ENCODE measurements around the gene RNPEPL1. TPM values are rescaled to one million over a fixed set of nuclear protein-coding genes. Genes with fewer than 3 reads are reported as not detected.

RNPEPL1 gene
- polyA plus RNA-seq, 1 donor: 61.8 TPM

GRCh38 chr2:240597419-240598181, 29.3 kb downstream of the RNPEPL1 start:
- WGBS (ENCODE audit: insufficient coverage, low lambda C conversion rate): no CpG with 5 or more reads among the region's 22 CpGs
- no peak for DNase-seq
- H3K27me3 ChIP-seq (ENCODE audit: control insufficient read depth, insufficient read depth, low read length): no peaks in the 10 kb centered on the region
- peaks cover 54% of the 10 kb centered on the region for H3K36me3 ChIP-seq (ENCODE audit: control insufficient read depth, insufficient read depth, low read length)
- H3K4me1 ChIP-seq (ENCODE audit: control insufficient read depth, insufficient read depth, low read length): no peaks in the 10 kb centered on the region
- H3K4me3 ChIP-seq (ENCODE audit: low read length): no peak overlapping the region
- no peak overlapping the region for H3K27ac ChIP-seq (ENCODE audit: low read length)
- no peaks in the 10 kb centered on the region for H3K9me3 ChIP-seq (ENCODE audit: control insufficient read depth, low read depth, low read length)

- no peak overlapping the region for H3K4me3 ChIP-seq (ENCODE audit: low read length)
- H3K9me3 ChIP-seq (ENCODE audit: control insufficient read depth, low read depth, low read length): no peaks in the 10 kb centered on the region
- no peaks in the 10 kb centered on the region for H3K27me3 ChIP-seq (ENCODE audit: control insufficient read depth, insufficient read depth, low read length)
- peaks cover 53% of the 10 kb centered on the region for H3K36me3 ChIP-seq (ENCODE audit: control insufficient read depth, insufficient read depth, low read length)
- WGBS (ENCODE audit: insufficient coverage, low lambda C conversion rate): no CpG with 5 or more reads among the region's 17 CpGs
- H3K4me1 ChIP-seq (ENCODE audit: control insufficient read depth, insufficient read depth, low read length): peaks cover 7% of the 10 kb centered on the region
- H3K27ac ChIP-seq (ENCODE audit: low read length): no peak overlapping the region
- DNase-seq: no peak
Measured at GRCh38 chr2:240598311-240598911, 30.1 kb downstream of the RNPEPL1 start.

GRCh38 chr2:240599141-240599583, 30.9 kb downstream of the RNPEPL1 start:
- Histone ChIP-seq H3K27me3 (ENCODE audit: control insufficient read depth, insufficient read depth, low read length) (no peaks in the 10 kb centered on the region), H3K9me3 (ENCODE audit: control insufficient read depth, low read depth, low read length) (no peaks in the 10 kb centered on the region), H3K36me3 (ENCODE audit: control insufficient read depth, insufficient read depth, low read length) (peaks cover 49% of the 10 kb centered on the region), H3K4me3 (ENCODE audit: low read length) (no peak overlapping the region), H3K27ac (ENCODE audit: low read length) (no peak overlapping the region), H3K4me1 (ENCODE audit: control insufficient read depth, insufficient read depth, low read length) (peaks cover 14% of the 10 kb centered on the region)
- DNase-seq: no peak
- WGBS (ENCODE audit: insufficient coverage, low lambda C conversion rate): no CpG with 5 or more reads among the region's 11 CpGs

- H3K4me1 ChIP-seq (ENCODE audit: control insufficient read depth, insufficient read depth, low read length): peaks cover 24% of the 10 kb centered on the region
- peaks cover 43% of the 10 kb centered on the region for H3K36me3 ChIP-seq (ENCODE audit: control insufficient read depth, insufficient read depth, low read length)
- H3K27ac ChIP-seq (ENCODE audit: low read length): no peak overlapping the region
- no CpG with 5 or more reads among the region's 16 CpGs for WGBS (ENCODE audit: insufficient coverage, low lambda C conversion rate)
- no peak overlapping the region for H3K4me3 ChIP-seq (ENCODE audit: low read length)
- DNase-seq: no peak
- H3K9me3 ChIP-seq (ENCODE audit: control insufficient read depth, low read depth, low read length): no peaks in the 10 kb centered on the region
- H3K27me3 ChIP-seq (ENCODE audit: control insufficient read depth, insufficient read depth, low read length): no peaks in the 10 kb centered on the region
Measured at GRCh38 chr2:240600451-240600961, 32.2 kb downstream of the RNPEPL1 start.

GRCh38 chr2:240601061-240601830, 33.0 kb downstream of the RNPEPL1 start:
- DNase-seq: no peak

GRCh38 chr2:240601831-240602160, 33.5 kb downstream of the RNPEPL1 start:
- Histone ChIP-seq H3K4me1 (ENCODE audit: control insufficient read depth, insufficient read depth, low read length) (peaks cover 24% of the 10 kb centered on the region), H3K27me3 (ENCODE audit: control insufficient read depth, insufficient read depth, low read length) (no peaks in the 10 kb centered on the region), H3K4me3 (ENCODE audit: low read length) (no peak overlapping the region), H3K36me3 (ENCODE audit: control insufficient read depth, insufficient read depth, low read length) (peaks cover 34% of the 10 kb centered on the region), H3K9me3 (ENCODE audit: control insufficient read depth, low read depth, low read length) (no peaks in the 10 kb centered on the region), H3K27ac (ENCODE audit: low read length) (no peak overlapping the region)
- no CpG with 5 or more reads among the region's 11 CpGs for WGBS (ENCODE audit: insufficient coverage, low lambda C conversion rate)
- DNase-seq: no peak

More at GRCh38 chr2:240601061-240601830, 33.0 kb downstream of the RNPEPL1 start:
- H3K9me3 ChIP-seq (ENCODE audit: control insufficient read depth, low read depth, low read length): no peaks in the 10 kb centered on the region
- no peak overlapping the region for H3K4me3 ChIP-seq (ENCODE audit: low read length)
- no CpG with 5 or more reads among the region's 20 CpGs for WGBS (ENCODE audit: insufficient coverage, low lambda C conversion rate)
- no peak overlapping the region for H3K27ac ChIP-seq (ENCODE audit: low read length)
- peaks cover 36% of the 10 kb centered on the region for H3K36me3 ChIP-seq (ENCODE audit: control insufficient read depth, insufficient read depth, low read length)
- no peaks in the 10 kb centered on the region for H3K27me3 ChIP-seq (ENCODE audit: control insufficient read depth, insufficient read depth, low read length)
- peaks cover 24% of the 10 kb centered on the region for H3K4me1 ChIP-seq (ENCODE audit: control insufficient read depth, insufficient read depth, low read length)

- Histone ChIP-seq H3K4me3 (ENCODE audit: low read length) (no peak overlapping the region), H3K27ac (ENCODE audit: low read length) (no peak overlapping the region), H3K9me3 (ENCODE audit: control insufficient read depth, low read depth, low read length) (no peaks in the 10 kb centered on the region), H3K4me1 (ENCODE audit: control insufficient read depth, insufficient read depth, low read length) (peaks cover 24% of the 10 kb centered on the region), H3K27me3 (ENCODE audit: control insufficient read depth, insufficient read depth, low read length) (no peaks in the 10 kb centered on the region), H3K36me3 (ENCODE audit: control insufficient read depth, insufficient read depth, low read length) (peaks cover 31% of the 10 kb centered on the region)
- no peak for DNase-seq
- WGBS (ENCODE audit: insufficient coverage, low lambda C conversion rate): no CpG with 5 or more reads among the region's 32 CpGs
Measured at GRCh38 chr2:240602266-240603050, 34.2 kb downstream of the RNPEPL1 start.

GRCh38 chr2:240603081-240603835, 35.0 kb downstream of the RNPEPL1 start:
- no peak for DNase-seq
- Histone ChIP-seq H3K27me3 (ENCODE audit: control insufficient read depth, insufficient read depth, low read length) (no peaks in the 10 kb centered on the region), H3K27ac (ENCODE audit: low read length) (no peak overlapping the region), H3K4me1 (ENCODE audit: control insufficient read depth, insufficient read depth, low read length) (peaks cover 24% of the 10 kb centered on the region), H3K9me3 (ENCODE audit: control insufficient read depth, low read depth, low read length) (no peaks in the 10 kb centered on the region), H3K36me3 (ENCODE audit: control insufficient read depth, insufficient read depth, low read length) (peaks cover 23% of the 10 kb centered on the region), H3K4me3 (ENCODE audit: low read length) (no peak overlapping the region)
- WGBS (ENCODE audit: insufficient coverage, low lambda C conversion rate): no CpG with 5 or more reads among the region's 22 CpGs

- no CpG with 5 or more reads among the region's 10 CpGs for WGBS (ENCODE audit: insufficient coverage, low lambda C conversion rate)
- no peak overlapping the region for H3K4me3 ChIP-seq (ENCODE audit: low read length)
- peaks cover 17% of the 10 kb centered on the region for H3K36me3 ChIP-seq (ENCODE audit: control insufficient read depth, insufficient read depth, low read length)
- DNase-seq: no peak
- no peaks in the 10 kb centered on the region for H3K27me3 ChIP-seq (ENCODE audit: control insufficient read depth, insufficient read depth, low read length)
- H3K9me3 ChIP-seq (ENCODE audit: control insufficient read depth, low read depth, low read length): no peaks in the 10 kb centered on the region
- peaks cover 24% of the 10 kb centered on the region for H3K4me1 ChIP-seq (ENCODE audit: control insufficient read depth, insufficient read depth, low read length)
- peak overlapping the region; percentile 87 for H3K27ac ChIP-seq (ENCODE audit: low read length)
Measured at GRCh38 chr2:240603846-240604245, 35.6 kb downstream of the RNPEPL1 start.

All from large intestine (tissue), 3 donors.